Measurements from ENCODE around the gene TUBA1B.
"Not testable (repeated sequence)": the region's sequence is repeated elsewhere in the genome, so short reads cannot be mapped to it uniquely, and the experiment has no call there.

Gene TUBA1B

GRCh38 chr12:49131051-49131893 is at the start of gene TUBA1B:
Gene TUBA1B, minus strand, starts transcription at chr12:49131395. Its CDS starts 95 bp downstream, at chr12:49131300.
- peak; percentile 83 for DNase-seq

- DNase-seq = no peak
Observed at GRCh38 chr12:49174218-49174617, 43.0 kb upstream of the TUBA1B start.

GRCh38 chr12:49170924-49171323 is 39.7 kb upstream of the TUBA1B start:
- no peak for DNase-seq

GRCh38 chr12:49165114-49165513 is 33.9 kb upstream of the TUBA1B start:
- no peak for DNase-seq

- not testable (repeated sequence) for DNase-seq
Observed at GRCh38 chr12:49161901-49162300, 30.7 kb upstream of the TUBA1B start.

GRCh38 chr12:49161092-49161795 is 30.0 kb upstream of the TUBA1B start:
- no peak for DNase-seq

GRCh38 chr12:49160399-49160798 is 29.2 kb upstream of the TUBA1B start:
- DNase-seq = no peak

GRCh38 chr12:49154221-49154620 is 23.0 kb upstream of the TUBA1B start:
- no peak for DNase-seq

- DNase-seq = no peak
Observed at GRCh38 chr12:49147384-49147783, 16.2 kb upstream of the TUBA1B start.

GRCh38 chr12:49146406-49146805 is 15.2 kb upstream of the TUBA1B start:
- DNase-seq = no peak

GRCh38 chr12:49144384-49144783 is 13.2 kb upstream of the TUBA1B start:
- DNase-seq = no peak

- DNase-seq = no peak
Observed at GRCh38 chr12:49138999-49139398, 7.8 kb upstream of the TUBA1B start.

GRCh38 chr12:49138587-49138986 is 7.4 kb upstream of the TUBA1B start:
- peak; percentile 67 for DNase-seq

- DNase-seq = no peak
Observed at GRCh38 chr12:49137476-49137875, 6.3 kb upstream of the TUBA1B start.

- not testable (repeated sequence) for DNase-seq
Observed at GRCh38 chr12:49136997-49137396, 5.8 kb upstream of the TUBA1B start.

GRCh38 chr12:49133590-49133989 is 2.4 kb upstream of the TUBA1B start:
- no peak for DNase-seq

- peak; percentile 77 for DNase-seq
Observed at GRCh38 chr12:49133014-49133413, 1.8 kb upstream of the TUBA1B start.

- peak; percentile 75 for DNase-seq
Observed at GRCh38 chr12:49131894-49132461, 783 bp upstream of the TUBA1B start.

GRCh38 chr12:49130151-49131050 is 794 bp downstream of the TUBA1B start:
- DNase-seq = peak; percentile 84

GRCh38 chr12:49129332-49130150 is 1.7 kb downstream of the TUBA1B start:
- no peak for DNase-seq

GRCh38 chr12:49127971-49128370 is 3.2 kb downstream of the TUBA1B start:
- DNase-seq = not testable (repeated sequence)

Data from DMS79 treated with DMSO at 0.1 percent for 48 hours (cell line).